Liver (tissue), 9 donors: ENCODE results near the gene TSHZ2. TPM values are rescaled to one million over a fixed set of nuclear protein-coding genes. Genes with fewer than 3 reads are reported as not detected.

Source experiments
- DNase-seq: peaks from one replicate; pipeline ENCODE4 v3.0.0-alpha.2; 2017; ENCODE audit warnings: low spot score
- H3K27ac ChIP-seq, 2 donors: one replicate each; pipeline ENCODE4 v1.7.0; 2013; ENCODE audit warnings: inconsistent platforms in 2 of 2, low read length in 2 of 2, control low read depth in 1 of 2, low read depth in 1 of 2, mild to moderate bottlenecking in 1 of 2
- H3K27me3 ChIP-seq, 4 donors: one replicate each; pipeline versions ENCODE4 v1.6.1 to v1.7.0; 2013; ENCODE audit warnings: low read length in 3 of 4, inconsistent platforms in 1 of 4, mild to moderate bottlenecking in 1 of 4, moderate library complexity in 1 of 4; ENCODE audit not compliant: control insufficient read depth in 4 of 4, insufficient read depth in 4 of 4
- H3K36me3 ChIP-seq, 4 donors: one replicate each; pipeline versions ENCODE4 v1.6.1 to v1.7.0; 2013; ENCODE audit warnings: low read length in 3 of 4, mild to moderate bottlenecking in 3 of 4, low read depth in 1 of 4, moderate library complexity in 1 of 4; ENCODE audit not compliant: control insufficient read depth in 4 of 4, insufficient read depth in 3 of 4
- H3K4me1 ChIP-seq, 4 donors: one replicate each; pipeline versions ENCODE4 v1.6.1 to v1.7.0; 2013; ENCODE audit warnings: low read length in 3 of 4, mild to moderate bottlenecking in 3 of 4, moderate library complexity in 1 of 4; ENCODE audit not compliant: control insufficient read depth in 4 of 4, insufficient read depth in 4 of 4
- H3K4me3 ChIP-seq, 3 donors: one replicate each; pipeline versions ENCODE4 v1.6.1 to v1.7.0; 2013; ENCODE audit warnings: low read length in 3 of 3, control low read depth in 1 of 3, low read depth in 1 of 3, mild to moderate bottlenecking in 1 of 3
- H3K9ac ChIP-seq, 2 donors: one replicate each; pipeline ENCODE4 v1.7.0; 2013; ENCODE audit warnings: low read length in 2 of 2, mild to moderate bottlenecking in 2 of 2, moderate library complexity in 2 of 2, control low read depth in 1 of 2, low read depth in 1 of 2
- H3K9me3 ChIP-seq, 4 donors: one replicate each; pipeline versions ENCODE4 v1.6.1 to v1.7.0; 2013; ENCODE audit warnings: low read length in 3 of 4; ENCODE audit not compliant: control insufficient read depth in 4 of 4
- ATF3 ChIP-seq: IDR thresholded peaks from 2 replicates; pipeline ENCODE4 v1.6.1; 2016; ENCODE audit warnings: antibody characterized with exemption
- EGR1 ChIP-seq, 2 donors: IDR thresholded peaks; 2 replicates each; pipeline ENCODE4 v1.6.1; 2016 to 2018; ENCODE audit warnings: antibody characterized with exemption in 2 of 2, low read depth in 2 of 2
- FOXA1 ChIP-seq: IDR thresholded peaks from 2 replicates; pipeline ENCODE4 v1.6.1; 2016; ENCODE audit warnings: antibody characterized with exemption
- FOXA2 ChIP-seq: IDR thresholded peaks from 2 replicates; pipeline ENCODE4 v1.6.1; 2016; ENCODE audit warnings: antibody characterized with exemption
- GABPA ChIP-seq, 2 donors: IDR thresholded peaks in 1 of 2; conservative IDR thresholded peaks in 1 of 2; 2 replicates each; pipeline ENCODE4 v1.6.1; 2016; ENCODE audit warnings: antibody characterized with exemption in 2 of 2, mild to moderate bottlenecking in 1 of 2, moderate library complexity in 1 of 2
- HNF4A ChIP-seq, 2 donors: conservative IDR thresholded peaks; 2 replicates each; pipeline ENCODE4 v1.6.1; 2016; ENCODE audit warnings: antibody characterized with exemption in 2 of 2, mild to moderate bottlenecking in 2 of 2
- HNF4G ChIP-seq: IDR thresholded peaks from 2 replicates; pipeline ENCODE4 v1.6.1; 2016; ENCODE audit warnings: antibody characterized with exemption
- JUND ChIP-seq, 2 donors: IDR thresholded peaks; 2 replicates each; pipeline ENCODE4 v1.6.1; 2016; ENCODE audit warnings: antibody characterized with exemption in 2 of 2
- NR2F2 ChIP-seq: IDR thresholded peaks from 2 replicates; pipeline ENCODE4 v1.6.1; 2016; ENCODE audit warnings: antibody characterized with exemption
- RAD21 ChIP-seq, 2 donors: IDR thresholded peaks; 2 replicates each; pipeline ENCODE4 v1.6.1; 2016; ENCODE audit warnings: antibody characterized with exemption in 2 of 2, mild to moderate bottlenecking in 2 of 2
- RXRA ChIP-seq, 2 donors: IDR thresholded peaks; 2 replicates each; pipeline ENCODE4 v1.6.1; 2017 to 2018; ENCODE audit warnings: antibody characterized with exemption in 2 of 2, mild to moderate bottlenecking in 1 of 2
- SP1 ChIP-seq: IDR thresholded peaks from 2 replicates; pipeline ENCODE4 v1.6.1; 2018; ENCODE audit warnings: antibody characterized with exemption, mild to moderate bottlenecking
- TAF1 ChIP-seq: conservative IDR thresholded peaks from 2 replicates; pipeline ENCODE4 v1.6.1; 2016; ENCODE audit warnings: antibody characterized with exemption, mild to moderate bottlenecking
- YY1 ChIP-seq: IDR thresholded peaks from 2 replicates; pipeline ENCODE4 v1.6.1; 2016; ENCODE audit warnings: antibody characterized with exemption, mild to moderate bottlenecking
- WGBS: extraction: QIAGEN DNeasy Blood & Tissue Kit; methylation state at CpG from one replicate; pipeline ENCODE4 v1.1.7; 2013; 5-methylcytosine and 5-hydroxymethylcytosine counted together
- polyA plus RNA-seq, 2 donors: library from polyadenylated mRNA; stranded (reverse) in 1 of 2; unstranded in 1 of 2; fragments of 200-250 nt in 1 of 2; fragments of >200 nt in 1 of 2; fragmentation: Nextera tagmentation in 1 of 2; extraction: Ambion mirVana in 1 of 2; gene quantifications; one replicate each; pipeline versions ENCODE4 v1.2.1 to v1.2.3, GENCODE V29; 2013 to 2015
- total RNA-seq, 2 donors: library from RNA; depleted of rRNA; stranded (reverse); fragments of >200 nt; gene quantifications; one replicate each; pipeline ENCODE4 v1.2.3, GENCODE V29; 2014
- TF ChIP-seq, protein P1 (sequence below): IDR thresholded peaks from 2 replicates; pipeline ENCODE4 v1.6.1; 2016; ENCODE audit warnings: antibody characterized with exemption, mild to moderate bottlenecking
- TF ChIP-seq, protein P2 (sequence below): IDR thresholded peaks from 2 replicates; pipeline ENCODE4 v1.6.1; 2016; ENCODE audit warnings: antibody characterized with exemption
- TF ChIP-seq, protein P3 (sequence below): fragments of 150-350 bp; IDR thresholded peaks from 2 replicates; pipeline ENCODE4 v1.5.1; 2017; ENCODE audit warnings: improper control_type of control experiment, low read depth, low read length; ENCODE audit not compliant: missing input control
- TF ChIP-seq, protein P4 (sequence below): IDR thresholded peaks from 2 replicates; pipeline ENCODE4 v1.6.1; 2016; ENCODE audit warnings: antibody characterized with exemption
- donor health status: healthy.
- donor health status: healthy.
- donor health status: healthy.
- donor health status: healthy.
- donor health status: healthy.

TSHZ2 gene
- total and polyA plus RNA-seq, 4 donors, result 2.9 to 11.3 (median 7.8) TPM

DNA sequence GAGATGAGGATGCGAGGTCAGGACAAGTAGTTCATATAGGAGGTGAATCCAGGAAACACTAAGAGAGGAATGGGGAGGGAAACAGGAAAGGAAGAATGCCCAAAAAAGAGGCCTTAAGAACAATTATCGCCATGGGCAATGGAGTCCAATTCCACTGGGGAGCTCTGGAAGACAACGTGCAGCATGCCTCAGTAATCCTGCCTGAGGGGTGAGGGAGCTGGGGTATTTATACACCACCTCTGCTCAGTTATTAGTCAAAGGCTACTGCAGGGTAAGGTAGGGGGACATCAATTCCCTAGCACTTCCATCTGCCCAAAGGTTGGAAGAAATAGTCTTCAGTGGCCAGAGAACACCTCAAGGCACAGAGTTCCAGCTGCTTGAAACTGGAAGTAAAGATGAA, 525.1 kb downstream of the TSHZ2 start:
- no peak for DNase-seq
- no peaks in the 10 kb centered on the region for H3K27me3 ChIP-seq
- H3K9me3 ChIP-seq, result no peaks in the 10 kb centered on the region
- H3K4me1 ChIP-seq, result no peaks in the 10 kb centered on the region
- WGBS, result 97% methylated on average over 3 of the region's 3 CpGs
- no peaks in the 10 kb centered on the region for H3K36me3 ChIP-seq
- no peak overlapping the region for H3K9ac ChIP-seq
- TF ChIP-seq RXRA (IDR thresholded peaks at IDR 0.05) (no peak), FOXA1 (no peak), EGR1 (IDR thresholded peaks at IDR 0.05; ENCODE audit: low read depth in 2 of 2) (no peak), HNF4A (conservative IDR thresholded peaks at IDR 0.05) (no peak), HNF4G (no peak), SP1 (no peak), JUND (IDR thresholded peaks at IDR 0.05) (no peak), ATF3 (no peak), GABPA (IDR thresholded peaks at IDR 0.05 in 1 of 2, conservative IDR thresholded peaks at IDR 0.05 in 1 of 2) (no peak), RAD21 (IDR thresholded peaks at IDR 0.05) (no peak)
- TF ChIP-seq, protein P1, sequence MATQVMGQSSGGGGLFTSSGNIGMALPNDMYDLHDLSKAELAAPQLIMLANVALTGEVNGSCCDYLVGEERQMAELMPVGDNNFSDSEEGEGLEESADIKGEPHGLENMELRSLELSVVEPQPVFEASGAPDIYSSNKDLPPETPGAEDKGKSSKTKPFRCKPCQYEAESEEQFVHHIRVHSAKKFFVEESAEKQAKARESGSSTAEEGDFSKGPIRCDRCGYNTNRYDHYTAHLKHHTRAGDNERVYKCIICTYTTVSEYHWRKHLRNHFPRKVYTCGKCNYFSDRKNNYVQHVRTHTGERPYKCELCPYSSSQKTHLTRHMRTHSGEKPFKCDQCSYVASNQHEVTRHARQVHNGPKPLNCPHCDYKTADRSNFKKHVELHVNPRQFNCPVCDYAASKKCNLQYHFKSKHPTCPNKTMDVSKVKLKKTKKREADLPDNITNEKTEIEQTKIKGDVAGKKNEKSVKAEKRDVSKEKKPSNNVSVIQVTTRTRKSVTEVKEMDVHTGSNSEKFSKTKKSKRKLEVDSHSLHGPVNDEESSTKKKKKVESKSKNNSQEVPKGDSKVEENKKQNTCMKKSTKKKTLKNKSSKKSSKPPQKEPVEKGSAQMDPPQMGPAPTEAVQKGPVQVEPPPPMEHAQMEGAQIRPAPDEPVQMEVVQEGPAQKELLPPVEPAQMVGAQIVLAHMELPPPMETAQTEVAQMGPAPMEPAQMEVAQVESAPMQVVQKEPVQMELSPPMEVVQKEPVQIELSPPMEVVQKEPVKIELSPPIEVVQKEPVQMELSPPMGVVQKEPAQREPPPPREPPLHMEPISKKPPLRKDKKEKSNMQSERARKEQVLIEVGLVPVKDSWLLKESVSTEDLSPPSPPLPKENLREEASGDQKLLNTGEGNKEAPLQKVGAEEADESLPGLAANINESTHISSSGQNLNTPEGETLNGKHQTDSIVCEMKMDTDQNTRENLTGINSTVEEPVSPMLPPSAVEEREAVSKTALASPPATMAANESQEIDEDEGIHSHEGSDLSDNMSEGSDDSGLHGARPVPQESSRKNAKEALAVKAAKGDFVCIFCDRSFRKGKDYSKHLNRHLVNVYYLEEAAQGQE, result no peak
- no peak overlapping the region for H3K4me3 ChIP-seq
- H3K27ac ChIP-seq, result no peak overlapping the region

DNA sequence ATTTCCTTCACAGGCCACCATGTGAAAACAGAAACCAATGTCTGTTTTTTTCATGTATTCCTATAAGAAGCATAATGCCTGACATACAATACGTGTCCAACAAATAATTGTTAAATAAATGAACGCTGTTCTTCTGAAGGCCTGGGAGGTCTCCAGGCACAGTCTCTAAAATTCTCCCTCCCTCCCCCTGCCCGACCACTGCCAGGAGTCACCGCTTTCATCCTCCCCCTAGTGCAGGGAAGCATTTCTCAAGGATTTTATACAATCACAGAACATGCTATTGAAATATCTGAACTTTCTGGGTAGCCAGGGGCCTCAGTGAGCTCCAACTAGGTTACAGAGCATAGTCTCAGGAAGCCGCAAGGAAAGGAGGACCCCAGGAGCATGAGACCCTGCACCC, 526.2 kb downstream of the TSHZ2 start:
- H3K4me3 ChIP-seq, result no peak overlapping the region
- H3K9me3 ChIP-seq, result peaks cover 0 to 4% (median under 1%) of the 10 kb centered on the region in 4 donors
- 83% methylated on average over 5 of the region's 5 CpGs for WGBS
- H3K4me1 ChIP-seq, result no peaks in the 10 kb centered on the region
- DNase-seq, result no peak
- no peak overlapping the region for H3K9ac ChIP-seq
- TF ChIP-seq FOXA1, result no peak
- TF ChIP-seq ATF3, result no peak
- TF ChIP-seq, protein P1, result no peak
- no peak for TF ChIP-seq FOXA2
- TF ChIP-seq RAD21 (IDR thresholded peaks at IDR 0.05), result no peak
- no peak for TF ChIP-seq EGR1 (IDR thresholded peaks at IDR 0.05; ENCODE audit: low read depth in 2 of 2)
- TF ChIP-seq, protein P2, sequence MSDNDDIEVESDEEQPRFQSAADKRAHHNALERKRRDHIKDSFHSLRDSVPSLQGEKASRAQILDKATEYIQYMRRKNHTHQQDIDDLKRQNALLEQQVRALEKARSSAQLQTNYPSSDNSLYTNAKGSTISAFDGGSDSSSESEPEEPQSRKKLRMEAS, result no peak
- TF ChIP-seq, protein P3, sequence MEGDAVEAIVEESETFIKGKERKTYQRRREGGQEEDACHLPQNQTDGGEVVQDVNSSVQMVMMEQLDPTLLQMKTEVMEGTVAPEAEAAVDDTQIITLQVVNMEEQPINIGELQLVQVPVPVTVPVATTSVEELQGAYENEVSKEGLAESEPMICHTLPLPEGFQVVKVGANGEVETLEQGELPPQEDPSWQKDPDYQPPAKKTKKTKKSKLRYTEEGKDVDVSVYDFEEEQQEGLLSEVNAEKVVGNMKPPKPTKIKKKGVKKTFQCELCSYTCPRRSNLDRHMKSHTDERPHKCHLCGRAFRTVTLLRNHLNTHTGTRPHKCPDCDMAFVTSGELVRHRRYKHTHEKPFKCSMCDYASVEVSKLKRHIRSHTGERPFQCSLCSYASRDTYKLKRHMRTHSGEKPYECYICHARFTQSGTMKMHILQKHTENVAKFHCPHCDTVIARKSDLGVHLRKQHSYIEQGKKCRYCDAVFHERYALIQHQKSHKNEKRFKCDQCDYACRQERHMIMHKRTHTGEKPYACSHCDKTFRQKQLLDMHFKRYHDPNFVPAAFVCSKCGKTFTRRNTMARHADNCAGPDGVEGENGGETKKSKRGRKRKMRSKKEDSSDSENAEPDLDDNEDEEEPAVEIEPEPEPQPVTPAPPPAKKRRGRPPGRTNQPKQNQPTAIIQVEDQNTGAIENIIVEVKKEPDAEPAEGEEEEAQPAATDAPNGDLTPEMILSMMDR, result no peak
- no peak for TF ChIP-seq TAF1
- no peak for TF ChIP-seq JUND (IDR thresholded peaks at IDR 0.05)
- TF ChIP-seq, protein P4, sequence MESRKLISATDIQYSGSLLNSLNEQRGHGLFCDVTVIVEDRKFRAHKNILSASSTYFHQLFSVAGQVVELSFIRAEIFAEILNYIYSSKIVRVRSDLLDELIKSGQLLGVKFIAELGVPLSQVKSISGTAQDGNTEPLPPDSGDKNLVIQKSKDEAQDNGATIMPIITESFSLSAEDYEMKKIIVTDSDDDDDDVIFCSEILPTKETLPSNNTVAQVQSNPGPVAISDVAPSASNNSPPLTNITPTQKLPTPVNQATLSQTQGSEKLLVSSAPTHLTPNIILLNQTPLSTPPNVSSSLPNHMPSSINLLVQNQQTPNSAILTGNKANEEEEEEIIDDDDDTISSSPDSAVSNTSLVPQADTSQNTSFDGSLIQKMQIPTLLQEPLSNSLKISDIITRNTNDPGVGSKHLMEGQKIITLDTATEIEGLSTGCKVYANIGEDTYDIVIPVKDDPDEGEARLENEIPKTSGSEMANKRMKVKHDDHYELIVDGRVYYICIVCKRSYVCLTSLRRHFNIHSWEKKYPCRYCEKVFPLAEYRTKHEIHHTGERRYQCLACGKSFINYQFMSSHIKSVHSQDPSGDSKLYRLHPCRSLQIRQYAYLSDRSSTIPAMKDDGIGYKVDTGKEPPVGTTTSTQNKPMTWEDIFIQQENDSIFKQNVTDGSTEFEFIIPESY, result no peak
- TF ChIP-seq YY1, result no peak
- TF ChIP-seq SP1, result no peak
- no peak for TF ChIP-seq NR2F2
- TF ChIP-seq RXRA (IDR thresholded peaks at IDR 0.05), result no peak
- no peak for TF ChIP-seq HNF4A (conservative IDR thresholded peaks at IDR 0.05)
- TF ChIP-seq HNF4G, result no peak
- no peak overlapping the region for H3K27ac ChIP-seq
- no peaks in the 10 kb centered on the region for H3K36me3 ChIP-seq
- H3K27me3 ChIP-seq, result no peaks in the 10 kb centered on the region
